HG03469 (cell line): ENCODE data around the gene TTC7B.

Source experiments
- ATAC-seq: cut with Tn5 transposase; IDR thresholded peaks from one replicate; pipeline ENCODE4 v1.9.1; 2021; ENCODE audit warnings: mild to moderate bottlenecking, moderate library complexity, moderate number of reproducible peaks; ENCODE audit not compliant: unreplicated experiment

TTC7B gene

GRCh38 chr14:90607141-90607540 lies 209.1 kb downstream of the TTC7B start:
- ATAC-seq = no peak

- ATAC-seq = no peak
Measured at GRCh38 chr14:90606434-90606833, 209.8 kb downstream of the TTC7B start.

- no peak for ATAC-seq
Measured at GRCh38 chr14:90605430-90605829, 210.8 kb downstream of the TTC7B start.

- no peak for ATAC-seq
Measured at GRCh38 chr14:90604356-90604755, 211.9 kb downstream of the TTC7B start.

GRCh38 chr14:90603841-90604240 lies 212.4 kb downstream of the TTC7B start:
- no peak for ATAC-seq

GRCh38 chr14:90603336-90603735 lies 212.9 kb downstream of the TTC7B start:
- ATAC-seq = no peak

GRCh38 chr14:90602088-90602687 lies 214.0 kb downstream of the TTC7B start:
- no peak for ATAC-seq

- ATAC-seq = no peak
Measured at GRCh38 chr14:90601563-90601962, 214.7 kb downstream of the TTC7B start.

GRCh38 chr14:90600619-90601018 lies 215.6 kb downstream of the TTC7B start:
- no peak for ATAC-seq

- ATAC-seq = no peak
Measured at GRCh38 chr14:90599748-90600507, 216.3 kb downstream of the TTC7B start.

- ATAC-seq = no peak
Measured at GRCh38 chr14:90599339-90599738, 216.9 kb downstream of the TTC7B start.

GRCh38 chr14:90597961-90598360 lies 218.3 kb downstream of the TTC7B start:
- no peak for ATAC-seq

- no peak for ATAC-seq
Measured at GRCh38 chr14:90596733-90597132, 219.5 kb downstream of the TTC7B start.

GRCh38 chr14:90593254-90594040 lies 222.8 kb downstream of the TTC7B start:
- ATAC-seq = no peak

GRCh38 chr14:90592655-90593054 lies 223.6 kb downstream of the TTC7B start:
- ATAC-seq = no peak

- ATAC-seq = no peak
Measured at GRCh38 chr14:90587918-90588317, 228.3 kb downstream of the TTC7B start.

- ATAC-seq = no peak
Measured at GRCh38 chr14:90587252-90587910, 228.8 kb downstream of the TTC7B start.

GRCh38 chr14:90585106-90585505 lies 231.1 kb downstream of the TTC7B start:
- ATAC-seq = no peak

GRCh38 chr14:90583916-90584605 lies 232.2 kb downstream of the TTC7B start:
- ATAC-seq = no peak

GRCh38 chr14:90583427-90583826 lies 232.8 kb downstream of the TTC7B start:
- ATAC-seq = no peak

GRCh38 chr14:90582166-90582565 lies 234.1 kb downstream of the TTC7B start:
- no peak for ATAC-seq
